Cortex of kidney (tissue), 1 donor: ENCODE results near the gene ABCB6.

ENCODE experiments used
- DNase-seq: peaks from one replicate; lab custom pipeline; 2025; lab: John Stamatoyannopoulos, UW

ABCB6 gene

DNA sequence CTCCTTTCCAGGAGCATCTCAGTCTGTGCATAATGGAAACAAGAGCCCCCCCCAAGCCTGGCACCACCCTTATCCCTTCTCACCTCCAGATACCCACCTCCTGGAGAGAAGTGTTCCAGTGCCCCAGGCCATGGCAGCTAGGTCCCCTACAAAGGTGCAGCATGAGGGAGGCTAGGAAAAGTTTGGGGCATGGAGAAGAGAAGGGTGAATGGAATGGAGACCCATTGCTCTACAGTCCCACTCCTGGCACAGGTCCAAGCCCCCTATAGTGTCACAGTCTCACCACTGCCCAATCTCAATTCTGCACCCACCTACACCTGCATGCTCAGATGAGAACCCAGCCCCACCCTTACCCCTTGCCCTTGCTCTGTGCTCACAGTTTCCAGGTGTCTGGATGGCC lies 49.8 kb downstream of the ABCB6 start:
- no peak for DNase-seq

DNA sequence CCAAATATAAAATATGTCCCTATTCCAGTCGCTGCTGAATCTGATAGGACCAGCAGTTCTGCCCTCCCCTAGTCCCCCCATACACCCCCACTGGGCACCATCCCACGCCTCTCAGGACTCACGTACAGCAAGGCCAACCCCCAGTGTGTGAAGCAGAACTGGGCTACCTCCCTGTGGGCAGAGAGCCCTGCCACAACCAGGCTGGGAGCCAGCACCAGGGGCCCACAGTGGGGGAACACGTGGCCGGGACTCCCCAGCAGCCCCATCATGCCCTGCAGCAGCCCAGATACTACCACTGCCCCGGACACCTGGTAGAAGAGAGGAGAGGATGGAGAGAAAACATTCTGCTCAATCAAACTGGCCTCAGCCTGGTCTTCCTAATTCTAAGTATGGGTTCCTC lies 50.2 kb downstream of the ABCB6 start:
- no peak for DNase-seq

DNA sequence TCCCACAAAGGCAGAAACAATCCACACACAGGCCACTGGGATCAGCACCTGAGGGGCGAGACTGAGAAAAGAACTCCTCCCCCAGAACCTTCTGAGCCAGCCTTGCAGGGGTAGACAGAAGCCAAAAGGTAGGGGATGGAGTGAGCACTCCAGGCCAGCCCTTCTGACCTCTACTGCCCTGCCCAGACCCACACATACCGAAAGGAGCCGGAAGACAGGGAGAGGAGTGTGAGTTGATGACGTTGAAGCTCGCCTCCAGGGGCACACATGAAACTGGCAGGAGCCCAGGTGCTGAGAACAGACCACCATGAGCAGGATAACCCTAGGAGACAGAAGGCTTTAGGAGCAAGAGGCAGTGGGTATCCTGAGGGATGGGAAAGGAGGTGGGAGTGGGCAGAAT lies 50.8 kb downstream of the ABCB6 start:
- no peak for DNase-seq

DNA sequence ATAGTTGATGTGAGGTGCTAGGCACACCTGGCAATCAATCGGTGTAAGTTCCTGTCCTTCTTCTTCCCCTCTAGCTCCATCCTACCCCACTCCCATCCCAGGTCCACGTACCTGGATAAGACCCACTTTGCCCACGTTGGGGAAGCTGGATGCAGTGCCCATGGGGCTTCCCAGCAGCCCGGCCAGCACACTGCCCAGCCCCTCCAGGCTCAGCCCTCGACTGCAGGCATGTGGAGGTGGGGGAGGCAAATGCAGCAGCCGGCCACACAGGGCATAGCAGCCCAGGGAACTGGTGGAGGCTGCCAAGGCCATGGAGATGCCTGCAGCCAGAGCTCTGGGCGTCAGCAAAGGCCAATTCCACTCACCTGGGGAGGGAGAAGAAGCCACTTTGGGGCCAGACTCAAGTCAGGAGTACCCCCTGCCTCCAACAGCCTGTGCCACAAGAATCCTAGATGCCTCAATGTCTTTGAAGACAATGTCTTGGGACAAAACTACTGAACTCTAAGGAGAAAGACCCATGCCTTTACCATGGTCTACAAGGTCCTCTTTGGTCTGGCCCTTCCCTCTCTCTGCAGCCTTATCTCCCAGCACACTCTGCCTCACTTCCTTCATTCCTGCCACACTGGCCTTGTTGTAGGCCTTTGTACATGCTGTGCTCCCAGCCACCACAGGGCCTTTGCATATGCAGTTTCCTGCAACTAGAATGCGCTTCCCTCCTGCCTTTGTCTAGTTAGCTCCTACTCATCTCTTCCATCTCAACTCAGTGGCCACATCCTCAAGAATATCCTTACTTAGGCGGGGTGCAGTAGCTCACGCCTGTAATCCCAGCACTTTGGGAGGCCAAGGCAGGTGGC lies 53.5 kb downstream of the ABCB6 start:
- DNase-seq, result no peak

DNA sequence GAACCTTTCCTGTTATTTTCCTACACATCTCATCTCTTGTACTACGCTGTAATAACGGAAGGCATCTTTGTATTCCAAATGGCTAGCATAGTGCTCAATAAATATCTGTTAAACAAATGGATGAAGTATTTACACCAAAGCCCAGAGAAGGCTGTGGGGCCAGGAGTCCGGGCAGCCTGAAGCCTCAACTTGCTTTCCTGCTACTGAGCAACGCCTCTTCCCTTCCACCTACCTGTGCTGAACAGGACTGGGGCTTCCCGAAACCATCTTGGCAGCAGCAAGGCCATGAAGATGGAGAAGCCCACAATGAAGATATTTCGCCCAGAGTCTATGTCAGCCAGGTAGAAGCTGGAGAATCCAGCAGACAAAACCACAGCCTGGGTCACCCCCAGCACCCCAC lies 55.6 kb downstream of the ABCB6 start:
- no peak for DNase-seq

DNA sequence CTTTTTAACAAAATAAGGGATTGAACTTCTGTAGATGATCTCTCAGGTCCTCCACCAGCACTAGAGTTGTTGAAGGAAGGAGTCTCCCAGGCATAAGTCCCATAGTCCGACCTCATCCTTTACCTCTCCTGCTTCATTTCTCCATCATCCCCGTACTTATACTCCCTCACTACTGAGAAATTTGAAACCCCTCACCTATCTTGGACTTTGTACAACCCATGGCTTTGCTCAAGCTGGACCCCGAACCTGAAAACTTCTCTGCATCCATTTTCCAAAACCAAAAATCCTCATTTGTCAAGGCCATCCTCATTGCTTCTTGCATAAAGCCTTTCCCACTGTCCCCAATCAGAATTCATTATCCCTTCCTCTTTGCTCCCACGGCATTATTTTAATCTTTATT lies 57.7 kb downstream of the ABCB6 start:
- DNase-seq, result no peak

DNA sequence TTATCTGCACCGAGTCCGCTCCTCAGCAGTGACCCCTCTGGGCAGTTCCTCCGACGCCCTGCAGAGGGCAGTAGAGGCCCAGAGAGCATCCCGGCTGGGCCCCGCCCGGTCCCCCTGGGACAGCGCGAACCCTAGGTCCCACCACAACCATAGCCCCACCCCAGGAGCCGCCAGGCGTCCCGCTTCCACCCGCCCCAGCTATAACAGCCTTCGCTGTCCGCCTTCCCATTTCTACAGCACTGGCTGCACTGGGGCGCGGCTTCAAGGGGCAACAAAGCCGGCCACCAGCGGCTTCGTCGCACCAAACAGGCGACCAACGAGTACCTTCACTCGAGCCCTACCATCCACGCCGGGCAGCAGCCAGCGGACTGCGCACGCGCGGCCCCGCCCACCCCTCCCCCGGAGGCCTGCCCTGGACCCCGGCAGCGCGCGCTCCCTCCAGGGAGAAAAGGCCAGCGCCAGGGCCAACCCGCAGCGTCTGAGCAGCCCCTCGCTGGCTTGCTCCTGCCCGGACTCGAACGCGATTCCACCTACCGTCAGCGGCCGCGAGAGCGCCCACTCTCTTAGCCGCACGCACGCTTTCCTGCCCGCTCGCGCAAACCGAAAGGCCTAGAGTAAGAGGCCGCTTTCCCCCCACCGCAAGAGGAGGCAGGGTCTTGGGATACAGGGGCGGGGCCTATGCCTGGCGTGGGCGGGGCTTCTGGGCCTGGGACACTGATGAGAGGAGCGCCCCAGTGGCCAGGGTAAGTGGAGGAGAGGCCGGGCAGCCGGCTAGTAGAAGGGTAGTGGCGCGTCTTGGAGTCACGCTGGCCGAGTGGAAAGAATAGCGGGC lies 58.4 kb downstream of the ABCB6 start, which contains the start of gene NHEJ1:
Gene NHEJ1 (minus strand): TSS at position 630 of the 832 bp plus-strand sequence. CDS start 2,453 bp downstream, outside the sequence.
- peak; percentile 86 for DNase-seq
